CD8-positive, alpha-beta memory T cell (primary cell): ENCODE measurements around the gene BST2. TPM values are rescaled to one million over a fixed set of nuclear protein-coding genes. Genes with fewer than 3 reads are reported as not detected.

Experiments
- CTCF ChIA-PET: fragments of 350-600 bp; sonication (Branson Sonifier 250); formaldehyde crosslinking; loops from one replicate; lab custom pipeline; 2021; ENCODE audit warnings: antibody characterized with exemption; lab: Charles Lee
- POLR2A ChIA-PET: fragments of 350-600 bp; sonication (Branson Sonifier 250); formaldehyde crosslinking; loops from one replicate; lab custom pipeline; 2021; ENCODE audit warnings: antibody characterized with exemption; lab: Charles Lee
- DNase-seq, 5 donors: peaks; one replicate each; pipeline versions ENCODE4 v3.0.0 to v3.0.0-alpha.2; 2020 to 2022; ENCODE audit warnings: mixed read lengths in 1 of 5
- H3K27ac ChIP-seq: one replicate; pipeline ENCODE4 v1.7.0; 2013; ENCODE audit warnings: low read depth, mild to moderate bottlenecking, low read length, moderate library complexity
- H3K27me3 ChIP-seq: 2 replicates; pipeline ENCODE4 v1.7.0; 2013; ENCODE audit warnings: low read length, mild to moderate bottlenecking; ENCODE audit not compliant: insufficient read depth, poor library complexity, severe bottlenecking
- H3K36me3 ChIP-seq: 2 replicates; pipeline ENCODE4 v1.7.0; 2013; ENCODE audit warnings: mild to moderate bottlenecking, low read length, moderate library complexity; ENCODE audit not compliant: insufficient read depth
- H3K4me1 ChIP-seq: 2 replicates; pipeline ENCODE4 v1.7.0; 2013; ENCODE audit warnings: mild to moderate bottlenecking, low read length, moderate library complexity; ENCODE audit not compliant: insufficient read depth
- H3K4me3 ChIP-seq: 2 replicates; pipeline ENCODE4 v1.7.0; 2013; ENCODE audit warnings: mild to moderate bottlenecking, low read length
- H3K9me3 ChIP-seq: 2 replicates; pipeline ENCODE4 v1.7.0; 2013; ENCODE audit warnings: mild to moderate bottlenecking, low read length
- H3K27ac Mint-ChIP-seq, 8 donors: one replicate each; pipeline ENCODE4 v1.8.0; 2020 to 2021; ENCODE audit warnings: mixed read lengths in 8 of 8, mild to moderate bottlenecking in 6 of 8, inconsistent platforms in 3 of 8, moderate library complexity in 3 of 8
- H3K27me3 Mint-ChIP-seq, 2 donors: one replicate each; pipeline ENCODE4 v1.8.0; 2020 to 2021; ENCODE audit warnings: mixed read lengths in 2 of 2, mild to moderate bottlenecking in 1 of 2, moderate library complexity in 1 of 2
- H3K36me3 Mint-ChIP-seq, 3 donors: one replicate each; pipeline ENCODE4 v1.8.0; 2020 to 2021; ENCODE audit warnings: mixed read lengths in 3 of 3, inconsistent platforms in 1 of 3, mild to moderate bottlenecking in 1 of 3
- H3K4me1 Mint-ChIP-seq, 3 donors: one replicate each; pipeline ENCODE4 v1.8.0; 2020 to 2021; ENCODE audit warnings: mixed read lengths in 3 of 3, inconsistent platforms in 1 of 3, mild to moderate bottlenecking in 1 of 3
- H3K4me3 Mint-ChIP-seq, 7 donors: one replicate each; pipeline ENCODE4 v1.8.0; 2020 to 2021; ENCODE audit warnings: mixed read lengths in 7 of 7, mild to moderate bottlenecking in 6 of 7, moderate library complexity in 4 of 7, inconsistent platforms in 2 of 7
- H3K9me3 Mint-ChIP-seq, 5 donors: one replicate each; pipeline ENCODE4 v1.8.0; 2020 to 2022; ENCODE audit warnings: mixed read lengths in 5 of 5, mild to moderate bottlenecking in 3 of 5, moderate library complexity in 2 of 5, inconsistent platforms in 1 of 5
- polyA plus RNA-seq: library from polyadenylated mRNA; unstranded; fragments of 300-500 nt; fragmentation: Illumina TruSeq; gene quantifications from one replicate; pipeline ENCODE4 v1.2.3, GENCODE V29; 2021
- total RNA-seq, 2 experiments: library from RNA; stranded (reverse); gene quantifications; one replicate each; pipeline ENCODE4 v1.2.3, GENCODE V29; 2021

BST2 gene
- total and polyA plus RNA-seq, 3 experiments from 2014 or later, result 116 to 192 (median 124) TPM

DNA sequence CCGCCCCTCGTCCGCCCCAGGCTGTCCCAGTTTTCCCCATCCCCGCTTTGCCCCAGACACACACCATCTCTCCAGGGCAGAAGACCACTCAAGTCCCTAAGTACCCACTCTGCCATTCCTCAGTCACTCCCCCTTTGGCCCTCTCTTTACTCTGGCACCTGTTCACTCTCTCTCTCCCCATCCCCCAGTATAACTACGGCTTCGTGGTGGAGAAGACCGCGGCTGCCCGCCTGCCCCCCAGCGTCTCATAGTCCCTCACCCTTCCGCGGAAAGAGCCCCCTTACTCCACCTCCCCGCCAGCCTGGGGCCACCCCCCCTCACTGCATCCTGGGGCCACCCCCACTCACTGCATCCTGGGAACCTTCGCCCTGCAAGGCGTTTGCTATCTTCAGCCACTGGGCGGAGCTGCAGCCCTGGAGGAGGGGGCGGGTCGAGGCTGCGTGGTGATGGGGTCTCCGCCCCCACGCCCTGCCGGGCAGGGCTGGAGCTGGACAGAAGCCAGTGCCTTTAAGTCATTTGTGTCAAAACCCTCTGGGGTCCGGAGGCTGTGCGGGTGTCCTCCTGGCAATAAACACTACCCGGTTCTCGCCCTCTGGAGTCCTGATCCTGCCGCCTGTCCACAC, 19.4 kb upstream of the BST2 start:
- H3K27me3 ChIP-seq, result no peaks in the 10 kb centered on the region
- CTCF ChIA-PET, result no interaction called here
- peak overlapping the region in 2 of 8 donors; percentile 47 to 84 for H3K27ac Mint-ChIP-seq

DNA sequence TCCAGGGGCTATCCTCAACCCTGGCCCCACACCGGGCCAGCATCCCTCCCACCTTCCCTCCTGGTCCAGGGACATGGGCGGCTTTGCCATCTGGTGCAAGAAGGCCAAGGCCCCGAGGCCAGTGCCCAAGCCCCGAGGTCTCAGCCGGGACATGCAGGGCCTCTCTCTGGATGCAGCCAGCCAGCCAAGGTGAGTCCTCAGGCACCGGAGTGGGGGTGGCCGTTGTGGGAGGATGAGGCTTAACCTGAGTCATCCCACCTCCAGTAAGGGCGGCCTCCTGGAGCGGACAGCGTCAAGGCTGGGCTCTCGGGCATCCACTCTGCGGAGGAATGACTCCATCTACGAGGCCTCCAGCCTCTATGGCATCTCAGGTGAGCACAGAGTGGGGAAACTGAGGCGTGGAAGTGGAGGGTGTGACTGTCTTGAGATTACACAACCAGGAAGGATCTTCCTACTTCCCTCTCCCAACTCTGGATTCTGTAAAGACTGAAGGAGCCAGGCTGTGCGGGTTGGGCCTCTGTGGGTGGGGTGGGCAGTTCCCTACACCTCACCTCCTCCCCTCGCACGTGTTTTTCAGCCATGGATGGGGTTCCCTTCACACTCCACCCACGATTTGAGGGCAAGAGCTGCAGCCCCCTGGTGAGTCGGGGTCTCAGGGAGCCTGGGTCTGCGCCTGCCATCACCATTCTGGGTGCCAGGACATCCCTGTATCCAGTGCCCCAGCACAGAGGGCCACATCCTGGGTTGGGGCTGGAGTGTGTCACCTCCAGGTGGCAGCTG, 18.2 kb upstream of the BST2 start:
- Mint-ChIP-seq H3K27ac (no peak overlapping the region), H3K9me3 (no peaks in the 10 kb centered on the region), H3K4me1 (peaks cover 12 to 20% (median 18%) of the 10 kb centered on the region in 3 donors), H3K4me3 (no peak overlapping the region), H3K27me3 (no peaks in the 10 kb centered on the region), H3K36me3 (peaks cover 0 to 18% (median under 1%) of the 10 kb centered on the region in 3 donors)
- Histone ChIP-seq H3K36me3 (no peaks in the 10 kb centered on the region), H3K4me1 (peaks cover 15% of the 10 kb centered on the region), H3K27ac (no peak overlapping the region), H3K9me3 (no peaks in the 10 kb centered on the region), H3K27me3 (no peaks in the 10 kb centered on the region), H3K4me3 (no peak overlapping the region)
- DNase-seq, result no peak
- CTCF ChIA-PET, result no interaction called here
- POLR2A ChIA-PET, result interaction anchor here (0.6 kb wide), 2 partner anchors 44 to 61 kb away, joined by 3 read pairs; no protein-coding TSS in a partner anchor

More for the DNA sequence above, 19.4 kb upstream of the BST2 start:
- peaks cover 0 to 16% (median 0%) of the 10 kb centered on the region in 3 donors for H3K36me3 Mint-ChIP-seq
- Histone ChIP-seq H3K9me3 (no peaks in the 10 kb centered on the region), H3K4me1 (peaks cover 8% of the 10 kb centered on the region), H3K4me3 (no peak overlapping the region), H3K27ac (no peak overlapping the region), H3K36me3 (no peaks in the 10 kb centered on the region)
- H3K4me3 Mint-ChIP-seq, result peak overlapping the region in 1 of 7 donors; percentile 34
- no peaks in the 10 kb centered on the region for H3K9me3 Mint-ChIP-seq
- peak in 1 of 5 donors; percentile 20 for DNase-seq
- no peaks in the 10 kb centered on the region for H3K27me3 Mint-ChIP-seq
- POLR2A ChIA-PET, result no interaction called here
- H3K4me1 Mint-ChIP-seq, result peaks cover 4 to 9% (median 9%) of the 10 kb centered on the region in 3 donors

DNA sequence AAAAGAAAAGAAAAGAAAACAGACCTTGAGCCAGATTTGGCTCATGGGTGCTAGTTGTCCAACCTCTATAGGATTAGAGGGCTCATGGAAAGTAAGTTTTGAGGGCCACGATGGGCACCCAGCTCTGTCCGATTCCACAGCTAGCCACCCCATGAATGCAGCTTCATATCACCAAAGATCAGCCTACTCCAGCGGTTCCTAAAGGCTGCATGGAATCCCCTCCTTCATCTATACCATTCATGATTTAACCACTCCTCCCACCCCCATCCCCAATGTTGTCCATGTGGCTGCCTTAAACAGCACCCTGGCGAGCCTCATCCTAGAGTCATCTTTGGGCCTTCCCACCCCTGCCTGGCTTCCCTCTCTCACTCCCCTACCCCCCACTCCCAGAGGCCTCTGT, 16.5 kb upstream of the BST2 start:
- H3K27me3 ChIP-seq, result no peaks in the 10 kb centered on the region
- no peaks in the 10 kb centered on the region for H3K9me3 ChIP-seq
- Mint-ChIP-seq H3K4me3 (peak overlapping the region in 2 of 7 donors; percentile 24 to 94), H3K4me1 (peaks cover 12 to 20% (median 18%) of the 10 kb centered on the region in 3 donors), H3K27ac (peak overlapping the region in 1 of 8 donors; percentile 38), H3K36me3 (peaks cover 0 to 19% (median 1%) of the 10 kb centered on the region in 3 donors), H3K9me3 (no peaks in the 10 kb centered on the region), H3K27me3 (no peaks in the 10 kb centered on the region)
- ChIA-PET CTCF (no interaction called here), POLR2A (no interaction called here)
- H3K36me3 ChIP-seq, result no peaks in the 10 kb centered on the region
- H3K4me3 ChIP-seq, result no peak overlapping the region
- H3K4me1 ChIP-seq, result peaks cover 15% of the 10 kb centered on the region
- no peak overlapping the region for H3K27ac ChIP-seq
- no peak for DNase-seq

DNA sequence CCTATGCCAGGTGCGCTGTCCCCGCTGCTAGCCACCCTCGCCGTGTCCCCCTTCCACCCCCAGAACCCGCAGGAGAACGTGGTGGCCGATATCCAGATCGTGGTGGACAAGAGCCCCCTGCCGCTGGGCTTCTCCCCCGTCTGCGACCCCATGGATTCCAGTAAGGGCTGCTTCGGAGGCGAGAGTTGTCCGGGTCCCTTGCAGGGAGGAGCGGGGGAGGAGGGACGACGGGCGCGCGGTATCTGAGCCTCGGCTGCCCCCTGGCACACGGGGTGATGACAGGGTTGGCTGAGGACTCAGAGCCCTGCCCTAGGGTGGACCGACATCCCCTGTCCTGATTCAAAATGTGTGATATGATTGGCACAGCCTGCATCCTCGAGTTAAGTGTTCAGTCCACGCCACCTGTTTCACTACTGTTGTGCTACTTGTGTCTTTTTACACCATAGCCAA, 15.1 kb upstream of the BST2 start:
- Histone ChIP-seq H3K4me1 (peaks cover 15% of the 10 kb centered on the region), H3K36me3 (no peaks in the 10 kb centered on the region), H3K9me3 (no peaks in the 10 kb centered on the region), H3K27me3 (no peaks in the 10 kb centered on the region), H3K27ac (peak overlapping the region; percentile 61), H3K4me3 (peak overlapping the region; percentile 80)
- peak overlapping the region; percentile 85 to 97 (median 92) for H3K4me3 Mint-ChIP-seq
- peaks cover 0 to 24% (median 1%) of the 10 kb centered on the region in 3 donors for H3K36me3 Mint-ChIP-seq
- POLR2A ChIA-PET, result interaction anchor here (1.2 kb wide), 1 partner anchor 38 kb away, joined by 3 read pairs; no protein-coding TSS in a partner anchor
- H3K27me3 Mint-ChIP-seq, result no peaks in the 10 kb centered on the region
- H3K27ac Mint-ChIP-seq, result peak overlapping the region in 7 of 8 donors; percentile 26 to 84 (median 70)
- H3K4me1 Mint-ChIP-seq, result peaks cover 14 to 20% (median 18%) of the 10 kb centered on the region in 3 donors
- peak in 1 of 5 donors; percentile 19 for DNase-seq
- CTCF ChIA-PET, result interaction anchor here (1.4 kb wide), 1 partner anchor 15 kb away, joined by 3 read pairs; the partner anchor contains the start of gene BST2
- H3K9me3 Mint-ChIP-seq, result no peaks in the 10 kb centered on the region

DNA sequence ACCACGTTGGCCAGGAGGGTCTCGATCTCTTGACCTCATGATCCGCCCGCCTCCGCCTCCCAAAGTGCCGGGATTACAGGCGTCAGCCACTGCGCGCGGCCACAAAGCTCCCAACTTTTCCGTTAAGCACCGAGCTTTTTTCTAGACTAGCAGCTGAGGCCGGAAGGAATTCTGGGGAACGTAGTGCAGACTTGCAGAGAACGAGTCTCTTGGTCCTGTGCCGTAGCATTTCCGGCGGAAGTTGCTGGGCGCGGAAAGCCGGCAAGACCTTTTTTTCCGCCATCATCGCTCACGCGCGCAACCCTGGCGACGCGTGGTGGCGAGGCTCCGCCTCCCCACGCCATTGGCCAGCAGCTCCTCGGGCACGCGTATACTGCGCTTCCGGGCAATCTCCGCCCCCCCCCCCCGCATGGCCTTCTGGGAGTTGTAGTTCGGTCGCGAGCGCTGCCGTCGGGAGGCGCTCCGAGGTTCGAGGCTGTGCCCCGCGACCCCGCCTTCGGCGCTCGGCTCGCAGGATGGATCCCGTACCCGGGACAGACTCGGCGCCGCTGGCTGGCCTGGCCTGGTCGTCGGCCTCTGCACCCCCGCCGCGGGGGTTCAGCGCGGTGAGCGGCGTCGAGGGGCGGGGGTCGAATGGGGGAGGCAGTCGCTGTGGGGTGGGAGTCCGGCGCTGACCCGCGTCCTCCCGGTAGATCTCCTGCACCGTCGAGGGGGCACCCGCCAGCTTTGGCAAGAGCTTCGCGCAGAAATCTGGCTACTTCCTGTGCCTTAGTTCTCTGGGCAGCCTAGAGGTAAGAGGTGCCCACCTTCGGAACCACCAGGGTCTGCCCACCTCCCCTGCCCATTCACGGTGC, 14.4 kb upstream of the BST2 start, which contains the start of gene MVB12A:
Gene MVB12A, plus strand, starts transcription at position 427 of the 854 bp plus-strand sequence. Its CDS starts 89 bp downstream, at position 516.
- H3K9me3 ChIP-seq, result no peaks in the 10 kb centered on the region
- POLR2A ChIA-PET, result interaction anchor here (0.5 to 1.8 kb wide), 7 partner anchors 14 to 194 kb away, joined by 3 to 25 read pairs (median 5); partner anchors contain the start of genes BST2, DDA1 and OCEL1
- CTCF ChIA-PET, result interaction anchor here (1.0 to 1.4 kb wide), 5 partner anchors 11 to 17 kb away, joined by 3 to 11 read pairs (median 3); partner anchors contain the start of gene BST2
- H3K4me1 ChIP-seq, result peaks cover 15% of the 10 kb centered on the region
- peak within 1 kb of the TSS; percentile 61 for H3K27ac ChIP-seq
- H3K27me3 ChIP-seq, result no peaks in the 10 kb centered on the region
- Mint-ChIP-seq H3K9me3 (no peaks in the 10 kb centered on the region), H3K36me3 (peaks cover 0 to 30% (median 1%) of the 10 kb centered on the region in 3 donors), H3K27me3 (no peaks in the 10 kb centered on the region), H3K4me3 (peak within 1 kb of the TSS; percentile 89 to 97 (median 92)), H3K27ac (peak within 1 kb of the TSS; percentile 88 to 98 (median 92)), H3K4me1 (peaks cover 14 to 20% (median 18%) of the 10 kb centered on the region in 3 donors)
- H3K4me3 ChIP-seq, result peak within 1 kb of the TSS; percentile 80
- no peaks in the 10 kb centered on the region for H3K36me3 ChIP-seq
- DNase-seq, result peak; percentile 92 to 97 (median 95)

DNA sequence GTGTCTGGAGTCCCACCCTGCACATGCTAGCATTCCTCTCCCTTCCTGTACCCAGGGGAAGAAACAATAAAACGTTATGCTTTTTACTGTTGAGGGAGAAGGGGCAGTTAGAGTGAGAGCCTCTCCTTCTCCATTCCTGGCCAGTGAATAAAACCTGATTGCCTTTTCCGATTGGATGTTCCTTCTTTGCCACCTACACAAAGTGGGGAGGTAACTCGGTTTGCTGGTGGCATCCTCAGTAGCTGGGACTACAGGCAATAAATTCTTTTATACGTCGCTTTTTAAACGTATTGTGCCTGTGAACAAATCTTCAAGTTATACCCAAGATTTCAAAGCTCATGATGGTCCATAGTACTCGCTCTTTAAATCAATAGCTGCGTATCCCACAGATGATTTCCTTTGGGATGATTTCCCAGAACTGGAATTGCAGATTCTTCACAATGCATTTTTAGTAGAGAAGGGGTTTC, 13.8 kb upstream of the BST2 start:
- Mint-ChIP-seq H3K36me3 (peaks cover 0 to 36% (median 1%) of the 10 kb centered on the region in 3 donors), H3K4me3 (peak overlapping the region; percentile 89 to 97 (median 92)), H3K27ac (peak overlapping the region; percentile 88 to 98 (median 92)), H3K4me1 (peaks cover 14 to 20% (median 18%) of the 10 kb centered on the region in 3 donors), H3K9me3 (no peaks in the 10 kb centered on the region), H3K27me3 (no peaks in the 10 kb centered on the region)
- ChIA-PET CTCF (interaction anchor here (1.0 to 1.4 kb wide), 4 partner anchors 10 to 18 kb away, joined by 3 to 11 read pairs (median 3); partner anchors contain the start of gene BST2), POLR2A (interaction anchor here (0.5 to 1.8 kb wide), 6 partner anchors 13 to 193 kb away, joined by 3 to 25 read pairs (median 5); partner anchors contain the start of genes BST2, DDA1 and OCEL1)
- Histone ChIP-seq H3K4me3 (peak overlapping the region; percentile 78), H3K4me1 (peaks cover 15% of the 10 kb centered on the region), H3K27ac (peak overlapping the region; percentile 57), H3K27me3 (no peaks in the 10 kb centered on the region), H3K9me3 (no peaks in the 10 kb centered on the region), H3K36me3 (no peaks in the 10 kb centered on the region)
- no peak for DNase-seq
